HEK293 (cell line): ENCODE results near the gene PDSS2.

ENCODE experiments used
- CTCF ChIA-PET: fragments of 350-600 bp; formaldehyde crosslinking; extraction: SDS; loops from one replicate; lab custom pipeline; 2021; ENCODE audit warnings: antibody characterized with exemption; lab: Yijun Ruan, JAX
- POLR2A ChIA-PET: fragments of 300-600 bp; formaldehyde crosslinking; extraction: SDS; loops from one replicate; lab custom pipeline; 2020; ENCODE audit warnings: antibody characterized with exemption, inconsistent platforms; lab: Yijun Ruan, JAX
- H3K27ac ChIP-seq: fragments of 200-500 bp; sonication (Bioruptor generic); 2 replicates; pipeline ENCODE4 v1.5.1; 2014; ENCODE audit warnings: low read depth, low read length, control low read depth, inconsistent platforms; ENCODE audit errors: extremely low read depth
- H3K36me3 ChIP-seq, 2 experiments: fragments of 200-500 bp in 1 of 2; sonication (Bioruptor generic) in 1 of 2; 1 replicate in 1 of 2; 2 replicates in 1 of 2; pipeline ENCODE4 v1.5.1; 2014 to 2017; ENCODE audit warnings: inconsistent platforms in 2 of 2, low read length in 2 of 2; ENCODE audit not compliant: control insufficient read depth in 2 of 2, insufficient read depth in 1 of 2
- H3K4me1 ChIP-seq: fragments of 200-500 bp; sonication (Bioruptor generic); 2 replicates; pipeline ENCODE4 v1.5.1; 2014; ENCODE audit warnings: mild to moderate bottlenecking, low read length, inconsistent platforms; ENCODE audit not compliant: control insufficient read depth, insufficient read depth
- H3K4me3 ChIP-seq: 2 replicates; pipeline ENCODE4 v1.5.1; 2011; ENCODE audit warnings: low read depth, mild to moderate bottlenecking, control low read depth, low read length, moderate library complexity
- H3K9me3 ChIP-seq: fragments of 200-500 bp; sonication (Bioruptor generic); 2 replicates; pipeline ENCODE4 v1.5.1; 2014; ENCODE audit warnings: low read depth, low read length, inconsistent platforms; ENCODE audit not compliant: control insufficient read depth, insufficient read depth
- FEZF1 ChIP-seq: fragments of 450-650 bp; formaldehyde crosslinking; IDR thresholded peaks from 2 replicates; pipeline ENCODE4 v1.5.1; 2016; ENCODE audit warnings: missing biosample characterization, missing genetic modification characterization
- GFI1B ChIP-seq: fragments of 450-650 bp; formaldehyde crosslinking; IDR thresholded peaks from 2 replicates; pipeline ENCODE4 v1.5.1; 2016; ENCODE audit warnings: missing biosample characterization, missing genetic modification characterization
- HOXC10 ChIP-seq: sonication (generic); formaldehyde crosslinking; IDR thresholded peaks from 2 replicates; pipeline ENCODE4 v1.8.1; 2023; ENCODE audit warnings: mild to moderate bottlenecking, missing genetic modification reagents
- HOXD13 ChIP-seq: sonication (generic); formaldehyde crosslinking; IDR thresholded peaks from 2 replicates; pipeline ENCODE4 v1.8.0; 2022; ENCODE audit warnings: missing genetic modification reagents, borderline replicate concordance
- OSR2 ChIP-seq: fragments of 450-650 bp; formaldehyde crosslinking; IDR thresholded peaks from 2 replicates; pipeline ENCODE4 v1.5.1; 2016; ENCODE audit warnings: missing biosample characterization, missing genetic modification characterization
- SETDB1 ChIP-seq: IDR thresholded peaks from one replicate; pipeline ENCODE4 v1.6.1; 2017; ENCODE audit warnings: mild to moderate bottlenecking, low read length, moderate library complexity, mixed read lengths; ENCODE audit not compliant: insufficient read length
- ZBTB8A ChIP-seq: fragments of 450-650 bp; formaldehyde crosslinking; IDR thresholded peaks from 2 replicates; pipeline ENCODE4 v1.5.1; 2016; ENCODE audit warnings: missing biosample characterization, missing genetic modification characterization
- ZFHX2 ChIP-seq: fragments of 450-650 bp; formaldehyde crosslinking; conservative IDR thresholded peaks from 2 replicates; pipeline ENCODE4 v1.5.1; 2016; ENCODE audit warnings: missing biosample characterization, missing genetic modification characterization
- ZNF121 ChIP-seq: fragments of 450-650 bp; formaldehyde crosslinking; IDR thresholded peaks from 2 replicates; pipeline ENCODE4 v1.5.1; 2016; ENCODE audit warnings: missing biosample characterization, missing genetic modification characterization
- ZNF175 ChIP-seq: fragments of 450-650 bp; formaldehyde crosslinking; IDR thresholded peaks from 2 replicates; pipeline ENCODE4 v1.5.1; 2016; ENCODE audit warnings: missing biosample characterization, missing genetic modification characterization
- ZNF266 ChIP-seq: fragments of 450-650 bp; formaldehyde crosslinking; IDR thresholded peaks from 2 replicates; pipeline ENCODE4 v1.5.1; 2016; ENCODE audit warnings: missing biosample characterization, missing genetic modification characterization, low read depth
- ZNF335 ChIP-seq: fragments of 450-650 bp; formaldehyde crosslinking; conservative IDR thresholded peaks from 2 replicates; pipeline ENCODE4 v1.5.1; 2016; ENCODE audit warnings: missing biosample characterization, missing genetic modification characterization
- ZNF423 ChIP-seq: fragments of 450-650 bp; formaldehyde crosslinking; IDR thresholded peaks from 2 replicates; pipeline ENCODE4 v1.5.1; 2016; ENCODE audit warnings: missing biosample characterization, missing genetic modification characterization
- ZNF701 ChIP-seq: fragments of 450-650 bp; formaldehyde crosslinking; IDR thresholded peaks from 2 replicates; pipeline ENCODE4 v1.5.1; 2016; ENCODE audit warnings: missing biosample characterization, missing genetic modification characterization
- ZNF837 ChIP-seq: fragments of 450-650 bp; formaldehyde crosslinking; IDR thresholded peaks from 2 replicates; pipeline ENCODE4 v1.5.1; 2016; ENCODE audit warnings: missing biosample characterization, missing genetic modification characterization
- ZSCAN16 ChIP-seq: fragments of 450-650 bp; formaldehyde crosslinking; IDR thresholded peaks from 2 replicates; pipeline ENCODE4 v1.5.1; 2016; ENCODE audit warnings: missing biosample characterization, missing genetic modification characterization
- TF ChIP-seq, protein P1 (sequence below): fragments of 450-650 bp; formaldehyde crosslinking; IDR thresholded peaks from 2 replicates; pipeline ENCODE4 v1.5.1; 2017; ENCODE audit warnings: missing biosample characterization, missing genetic modification characterization
- TF ChIP-seq, protein P2 (sequence below): sonication (generic); formaldehyde crosslinking; IDR thresholded peaks from 2 replicates; pipeline ENCODE4 v1.8.1; 2022; ENCODE audit warnings: mild to moderate bottlenecking, moderate library complexity, missing genetic modification reagents
- TF ChIP-seq, protein P3 (sequence below): fragments of 450-650 bp; formaldehyde crosslinking; IDR thresholded peaks from 2 replicates; pipeline ENCODE4 v1.5.1; 2016; ENCODE audit warnings: missing biosample characterization, missing genetic modification characterization
- TF ChIP-seq, protein P4 (sequence below): fragments of 450-650 bp; formaldehyde crosslinking; IDR thresholded peaks from 2 replicates; pipeline ENCODE4 v1.5.1; 2016; ENCODE audit warnings: missing biosample characterization, missing genetic modification characterization
- TF ChIP-seq, protein P5 (sequence below): fragments of 450-650 bp; formaldehyde crosslinking; conservative IDR thresholded peaks from 2 replicates; pipeline ENCODE4 v1.5.1; 2016; ENCODE audit warnings: low read depth, missing biosample characterization, missing genetic modification characterization
- TF ChIP-seq, protein P6 (sequence below): fragments of 450-650 bp; formaldehyde crosslinking; IDR thresholded peaks from 2 replicates; pipeline ENCODE4 v1.5.1; 2016; ENCODE audit warnings: missing biosample characterization, missing genetic modification characterization

Gene PDSS2

DNA sequence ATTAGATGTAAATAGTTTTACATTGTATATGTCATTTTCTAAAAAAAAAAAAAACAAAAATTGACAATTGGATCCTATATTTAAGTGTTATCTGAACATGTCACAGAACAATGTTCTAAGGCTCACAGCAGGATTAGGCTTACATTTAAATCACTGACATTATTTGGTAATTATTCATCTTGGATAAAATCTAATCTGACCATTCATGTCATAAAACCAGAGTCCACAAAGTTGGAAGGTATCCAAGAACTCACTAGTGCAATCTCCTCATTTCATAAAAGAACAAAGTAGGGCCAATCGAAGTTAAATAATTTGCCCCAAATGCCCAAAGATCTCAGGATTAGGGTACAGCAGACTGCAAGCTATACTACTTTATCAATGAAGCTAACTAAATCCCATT lies 73.0 kb downstream of the PDSS2 start:
- Histone ChIP-seq H3K9me3 (no peaks in the 10 kb centered on the region), H3K4me3 (no peak overlapping the region), H3K27ac (no peak overlapping the region), H3K4me1 (peaks cover 4% of the 10 kb centered on the region; the same call in 1 of the 2 replicates), H3K36me3 (no peaks in the 10 kb centered on the region)
- CTCF ChIA-PET = interaction anchor here (1.0 kb wide), 2 partner anchors 68 to 105 kb away, joined by 3 to 4 read pairs; no protein-coding TSS in a partner anchor
- TF ChIP-seq FEZF1 (tag by site-specific recombination) (0 out of 2 replicates have a peak, but pooled peaks have one; percentile 13), HOXC10 (CRISPR knock-in tag) (no peak), GFI1B (tag by site-specific recombination) (0 out of 2 replicates have a peak, but pooled peaks have one; percentile 16)
- TF ChIP-seq, protein P1, sequence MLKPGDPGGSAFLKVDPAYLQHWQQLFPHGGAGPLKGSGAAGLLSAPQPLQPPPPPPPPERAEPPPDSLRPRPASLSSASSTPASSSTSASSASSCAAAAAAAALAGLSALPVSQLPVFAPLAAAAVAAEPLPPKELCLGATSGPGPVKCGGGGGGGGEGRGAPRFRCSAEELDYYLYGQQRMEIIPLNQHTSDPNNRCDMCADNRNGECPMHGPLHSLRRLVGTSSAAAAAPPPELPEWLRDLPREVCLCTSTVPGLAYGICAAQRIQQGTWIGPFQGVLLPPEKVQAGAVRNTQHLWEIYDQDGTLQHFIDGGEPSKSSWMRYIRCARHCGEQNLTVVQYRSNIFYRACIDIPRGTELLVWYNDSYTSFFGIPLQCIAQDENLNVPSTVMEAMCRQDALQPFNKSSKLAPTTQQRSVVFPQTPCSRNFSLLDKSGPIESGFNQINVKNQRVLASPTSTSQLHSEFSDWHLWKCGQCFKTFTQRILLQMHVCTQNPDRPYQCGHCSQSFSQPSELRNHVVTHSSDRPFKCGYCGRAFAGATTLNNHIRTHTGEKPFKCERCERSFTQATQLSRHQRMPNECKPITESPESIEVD (tag by site-specific recombination) = peak; percentile 25; the same call in 1 of the 2 replicates
- POLR2A ChIA-PET = no interaction called here

DNA sequence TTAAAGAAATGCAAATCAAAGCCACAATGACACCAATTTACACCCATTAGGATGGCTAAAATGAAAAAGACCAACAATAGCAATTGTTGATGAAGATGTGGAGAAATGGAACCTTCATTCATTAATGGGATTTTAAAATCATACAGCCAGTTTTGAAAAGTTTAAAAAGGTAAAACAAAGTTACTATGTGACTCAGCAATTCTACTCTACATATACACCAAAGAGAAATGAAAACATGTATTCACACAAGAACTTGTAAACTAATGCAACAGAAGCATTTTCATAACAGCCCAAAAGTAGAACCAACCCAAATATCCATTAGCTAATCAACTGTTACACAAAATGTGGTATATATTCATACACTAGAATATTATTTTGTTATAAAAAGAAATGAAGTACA lies 75.7 kb downstream of the PDSS2 start:
- CTCF ChIA-PET = no interaction called here
- Histone ChIP-seq H3K9me3 (no peaks in the 10 kb centered on the region), H3K36me3 (no peaks in the 10 kb centered on the region), H3K4me1 (peaks cover 4% of the 10 kb centered on the region; the same call in 1 of the 2 replicates), H3K27ac (no peak overlapping the region), H3K4me3 (no peak overlapping the region)
- no peak for TF ChIP-seq ZBTB8A (tag by site-specific recombination)
- POLR2A ChIA-PET = no interaction called here

DNA sequence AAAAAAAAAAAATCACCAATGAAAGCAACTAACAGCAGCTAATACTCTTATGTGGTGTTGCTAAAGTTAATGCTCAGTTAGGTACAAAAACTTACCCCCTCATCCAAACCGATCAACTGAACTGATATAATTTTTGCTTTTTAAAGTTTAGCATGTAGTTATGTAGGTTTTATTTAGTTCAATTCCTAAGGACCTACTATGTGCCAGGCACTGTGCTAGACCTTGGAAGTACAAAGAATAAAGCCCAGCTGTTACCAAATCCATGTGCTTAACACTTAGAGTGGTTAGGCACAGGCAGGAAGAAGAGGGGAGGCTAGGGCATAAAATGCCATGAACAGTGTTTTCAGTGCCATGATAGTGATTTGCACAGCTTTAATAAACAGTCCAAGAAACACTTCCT lies 85.1 kb downstream of the PDSS2 start:
- Histone ChIP-seq H3K4me1 (no peaks in the 10 kb centered on the region), H3K4me3 (no peak overlapping the region), H3K27ac (no peak overlapping the region), H3K36me3 (no peaks in the 10 kb centered on the region; a peak in 1 of 3 replicates), H3K9me3 (no peaks in the 10 kb centered on the region)
- TF ChIP-seq SETDB1 (no peak), ZNF266 (tag by site-specific recombination) (no peak), ZNF423 (tag by site-specific recombination) (no peak), ZFHX2 (tag by site-specific recombination) (no peak), ZNF837 (no peak), OSR2 (tag by site-specific recombination) (no peak), ZSCAN16 (tag by site-specific recombination) (no peak), ZNF701 (no peak), ZNF175 (tag by site-specific recombination) (no peak), HOXD13 (no peak), GFI1B (tag by site-specific recombination) (no peak), ZNF121 (tag by site-specific recombination) (no peak), ZNF335 (tag by site-specific recombination) (no peak)
- TF ChIP-seq, protein P2, sequence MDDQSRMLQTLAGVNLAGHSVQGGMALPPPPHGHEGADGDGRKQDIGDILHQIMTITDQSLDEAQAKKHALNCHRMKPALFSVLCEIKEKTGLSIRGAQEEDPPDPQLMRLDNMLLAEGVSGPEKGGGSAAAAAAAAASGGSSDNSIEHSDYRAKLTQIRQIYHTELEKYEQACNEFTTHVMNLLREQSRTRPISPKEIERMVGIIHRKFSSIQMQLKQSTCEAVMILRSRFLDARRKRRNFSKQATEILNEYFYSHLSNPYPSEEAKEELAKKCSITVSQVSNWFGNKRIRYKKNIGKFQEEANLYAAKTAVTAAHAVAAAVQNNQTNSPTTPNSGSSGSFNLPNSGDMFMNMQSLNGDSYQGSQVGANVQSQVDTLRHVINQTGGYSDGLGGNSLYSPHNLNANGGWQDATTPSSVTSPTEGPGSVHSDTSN = no peak
- TF ChIP-seq, protein P3, sequence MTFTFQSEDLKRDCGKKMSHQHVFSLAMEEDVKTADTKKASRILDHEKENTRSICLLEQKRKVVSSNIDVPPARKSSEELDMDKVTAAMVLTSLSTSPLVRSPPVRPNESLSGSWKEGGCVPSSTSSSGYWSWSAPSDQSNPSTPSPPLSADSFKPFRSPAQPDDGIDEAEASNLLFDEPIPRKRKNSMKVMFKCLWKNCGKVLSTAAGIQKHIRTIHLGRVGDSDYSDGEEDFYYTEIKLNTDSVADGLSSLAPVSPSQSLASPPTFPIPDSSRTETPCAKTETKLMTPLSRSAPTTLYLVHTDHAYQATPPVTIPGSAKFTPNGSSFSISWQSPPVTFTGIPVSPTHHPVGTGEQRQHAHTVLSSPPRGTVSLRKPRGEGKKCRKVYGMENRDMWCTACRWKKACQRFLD (tag by site-specific recombination) = no peak
- TF ChIP-seq, protein P4, sequence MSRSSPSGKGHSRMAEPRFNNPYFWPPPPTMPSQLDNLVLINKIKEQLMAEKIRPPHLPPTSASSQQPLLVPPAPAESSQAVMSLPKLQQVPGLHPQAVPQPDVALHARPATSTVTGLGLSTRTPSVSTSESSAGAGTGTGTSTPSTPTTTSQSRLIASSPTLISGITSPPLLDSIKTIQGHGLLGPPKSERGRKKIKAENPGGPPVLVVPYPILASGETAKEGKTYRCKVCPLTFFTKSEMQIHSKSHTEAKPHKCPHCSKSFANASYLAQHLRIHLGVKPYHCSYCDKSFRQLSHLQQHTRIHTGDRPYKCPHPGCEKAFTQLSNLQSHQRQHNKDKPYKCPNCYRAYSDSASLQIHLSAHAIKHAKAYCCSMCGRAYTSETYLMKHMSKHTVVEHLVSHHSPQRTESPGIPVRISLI (tag by site-specific recombination) = no peak
- TF ChIP-seq, protein P5, sequence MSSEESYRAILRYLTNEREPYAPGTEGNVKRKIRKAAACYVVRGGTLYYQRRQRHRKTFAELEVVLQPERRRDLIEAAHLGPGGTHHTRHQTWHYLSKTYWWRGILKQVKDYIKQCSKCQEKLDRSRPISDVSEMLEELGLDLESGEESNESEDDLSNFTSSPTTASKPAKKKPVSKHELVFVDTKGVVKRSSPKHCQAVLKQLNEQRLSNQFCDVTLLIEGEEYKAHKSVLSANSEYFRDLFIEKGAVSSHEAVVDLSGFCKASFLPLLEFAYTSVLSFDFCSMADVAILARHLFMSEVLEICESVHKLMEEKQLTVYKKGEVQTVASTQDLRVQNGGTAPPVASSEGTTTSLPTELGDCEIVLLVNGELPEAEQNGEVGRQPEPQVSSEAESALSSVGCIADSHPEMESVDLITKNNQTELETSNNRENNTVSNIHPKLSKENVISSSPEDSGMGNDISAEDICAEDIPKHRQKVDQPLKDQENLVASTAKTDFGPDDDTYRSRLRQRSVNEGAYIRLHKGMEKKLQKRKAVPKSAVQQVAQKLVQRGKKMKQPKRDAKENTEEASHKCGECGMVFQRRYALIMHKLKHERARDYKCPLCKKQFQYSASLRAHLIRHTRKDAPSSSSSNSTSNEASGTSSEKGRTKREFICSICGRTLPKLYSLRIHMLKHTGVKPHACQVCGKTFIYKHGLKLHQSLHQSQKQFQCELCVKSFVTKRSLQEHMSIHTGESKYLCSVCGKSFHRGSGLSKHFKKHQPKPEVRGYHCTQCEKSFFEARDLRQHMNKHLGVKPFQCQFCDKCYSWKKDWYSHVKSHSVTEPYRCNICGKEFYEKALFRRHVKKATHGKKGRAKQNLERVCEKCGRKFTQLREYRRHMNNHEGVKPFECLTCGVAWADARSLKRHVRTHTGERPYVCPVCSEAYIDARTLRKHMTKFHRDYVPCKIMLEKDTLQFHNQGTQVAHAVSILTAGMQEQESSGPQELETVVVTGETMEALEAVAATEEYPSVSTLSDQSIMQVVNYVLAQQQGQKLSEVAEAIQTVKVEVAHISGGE = no peak
- TF ChIP-seq, protein P6, sequence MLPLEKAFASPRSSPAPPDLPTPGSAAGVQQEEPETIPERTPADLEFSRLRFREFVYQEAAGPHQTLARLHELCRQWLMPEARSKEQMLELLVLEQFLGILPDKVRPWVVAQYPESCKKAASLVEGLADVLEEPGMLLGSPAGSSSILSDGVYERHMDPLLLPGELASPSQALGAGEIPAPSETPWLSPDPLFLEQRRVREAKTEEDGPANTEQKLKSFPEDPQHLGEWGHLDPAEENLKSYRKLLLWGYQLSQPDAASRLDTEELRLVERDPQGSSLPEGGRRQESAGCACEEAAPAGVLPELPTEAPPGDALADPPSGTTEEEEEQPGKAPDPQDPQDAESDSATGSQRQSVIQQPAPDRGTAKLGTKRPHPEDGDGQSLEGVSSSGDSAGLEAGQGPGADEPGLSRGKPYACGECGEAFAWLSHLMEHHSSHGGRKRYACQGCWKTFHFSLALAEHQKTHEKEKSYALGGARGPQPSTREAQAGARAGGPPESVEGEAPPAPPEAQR (tag by site-specific recombination) = no peak
- TF ChIP-seq, all 188 proteins: peak for 0
- POLR2A ChIA-PET = no interaction called here
- CTCF ChIA-PET = interaction anchor here (0.6 kb wide), 1 partner anchor 18 kb away, joined by 3 read pairs; no protein-coding TSS in a partner anchor
